Common myeloid progenitor, CD34-positive (primary cell): Measurements from ENCODE around the gene FRMD4A.

Source experiments
- CTCF ChIA-PET: fragments of 350-600 bp; sonication (Branson Sonifier 250); formaldehyde crosslinking; loops from one replicate; lab custom pipeline; 2021; ENCODE audit warnings: antibody characterized with exemption; lab: Charles Lee
- POLR2A ChIA-PET: fragments of 350-600 bp; sonication (Branson Sonifier 250); formaldehyde crosslinking; loops from one replicate; lab custom pipeline; 2021; ENCODE audit warnings: antibody characterized with exemption; lab: Charles Lee
- DNase-seq, 3 donors: peaks; one replicate each; pipeline versions ENCODE4 v3.0.0 to v3.0.0-alpha.2; 2013
- H3K27ac ChIP-seq, 2 experiments: 1 replicate in 1 of 2; 2 replicates in 1 of 2; pipeline ENCODE4 v1.7.0; 2013; ENCODE audit warnings: inconsistent platforms in 2 of 2, low read length in 2 of 2, mild to moderate bottlenecking in 2 of 2, low read depth in 1 of 2, moderate library complexity in 1 of 2; ENCODE audit not compliant: severe bottlenecking in 2 of 2, insufficient read depth in 1 of 2, poor library complexity in 1 of 2
- H3K27me3 ChIP-seq, 5 experiments: replicated peaks in 2 of 5; 1 replicate in 3 of 5; 2 replicates in 2 of 5; pipeline versions ENCODE4 v1.6.1 to v1.7.0; 2013; ENCODE audit warnings: low read length in 4 of 5, mild to moderate bottlenecking in 2 of 5, moderate library complexity in 2 of 5, inconsistent platforms in 1 of 5; ENCODE audit not compliant: insufficient read depth in 5 of 5, control insufficient read depth in 4 of 5
- H3K36me3 ChIP-seq, 4 experiments: 1 replicate in 2 of 4; 2 replicates in 2 of 4; pipeline versions ENCODE4 v1.6.1 to v1.7.0; 2013; ENCODE audit warnings: low read length in 3 of 4, control low read depth in 1 of 4, mild to moderate bottlenecking in 1 of 4; ENCODE audit not compliant: control insufficient read depth in 4 of 4, insufficient read depth in 4 of 4
- H3K4me1 ChIP-seq, 4 experiments: 1 replicate in 3 of 4; 2 replicates in 1 of 4; pipeline versions ENCODE4 v1.6.1 to v1.7.1; 2013; ENCODE audit warnings: low read length in 3 of 4, mild to moderate bottlenecking in 3 of 4, control low read depth in 1 of 4, inconsistent platforms in 1 of 4, moderate library complexity in 1 of 4; ENCODE audit not compliant: control insufficient read depth in 4 of 4, insufficient read depth in 4 of 4; ENCODE audit errors: control extremely low read depth in 1 of 4
- H3K4me3 ChIP-seq, 7 experiments: 1 replicate in 4 of 7; 2 replicates in 3 of 7; pipeline versions ENCODE4 v1.5.1 to v1.7.0; 2013; ENCODE audit warnings: mild to moderate bottlenecking in 7 of 7, low read length in 6 of 7, moderate library complexity in 6 of 7, inconsistent platforms in 2 of 7, low read depth in 2 of 7, control low read depth in 1 of 7; ENCODE audit not compliant: insufficient read depth in 4 of 7, control insufficient read depth in 1 of 7; ENCODE audit errors: extremely low read depth in 1 of 7
- H3K9me3 ChIP-seq, 5 experiments: 1 replicate in 4 of 5; 2 replicates in 1 of 5; pipeline versions ENCODE4 v1.6.1 to v1.7.1; 2013; ENCODE audit warnings: low read length in 4 of 5, mild to moderate bottlenecking in 2 of 5, inconsistent platforms in 1 of 5, low read depth in 1 of 5, moderate library complexity in 1 of 5; ENCODE audit not compliant: control insufficient read depth in 4 of 5, insufficient read depth in 2 of 5; ENCODE audit errors: control extremely low read depth in 1 of 5
- WGBS: methylation state at CpG from one replicate; pipeline ENCODE4 v1.1.5; 2013; ENCODE audit not compliant: insufficient coverage; 5-methylcytosine and 5-hydroxymethylcytosine counted together

The FRMD4A gene

GRCh38 chr10:13730956-13731355 lies 599.8 kb downstream of the FRMD4A start:
- ChIA-PET POLR2A (no interaction called here), CTCF (interaction anchor here (1.8 kb wide), 1 partner anchor 17 kb away, joined by 4 read pairs; no protein-coding TSS in a partner anchor)
- DNase-seq = no peak
- Histone ChIP-seq H3K36me3 (no peaks in the 10 kb centered on the region), H3K4me1 (no peaks in the 10 kb centered on the region), H3K27me3 (no peaks in the 10 kb centered on the region), H3K4me3 (no peak overlapping the region), H3K9me3 (no peaks in the 10 kb centered on the region), H3K27ac (no peak overlapping the region)
- 100% methylated on average over 5 of the region's 7 CpGs for WGBS

- Histone ChIP-seq H3K27ac (no peak overlapping the region), H3K4me3 (no peak overlapping the region), H3K27me3 (no peaks in the 10 kb centered on the region), H3K9me3 (no peaks in the 10 kb centered on the region), H3K36me3 (no peaks in the 10 kb centered on the region), H3K4me1 (no peaks in the 10 kb centered on the region)
- ChIA-PET POLR2A (no interaction called here), CTCF (no interaction called here)
- WGBS = 94% methylated on average over 9 of the region's 10 CpGs
- DNase-seq = no peak
Measured at GRCh38 chr10:13730306-13730652, 600.4 kb downstream of the FRMD4A start.

GRCh38 chr10:13729586-13730305 lies 601.0 kb downstream of the FRMD4A start:
- ChIA-PET POLR2A (no interaction called here), CTCF (no interaction called here)
- H3K9me3 ChIP-seq = no peaks in the 10 kb centered on the region
- H3K27me3 ChIP-seq = no peaks in the 10 kb centered on the region
- H3K27ac ChIP-seq = no peak overlapping the region
- H3K36me3 ChIP-seq = no peaks in the 10 kb centered on the region
- H3K4me3 ChIP-seq = no peak overlapping the region
- DNase-seq = no peak
- H3K4me1 ChIP-seq = no peaks in the 10 kb centered on the region
- WGBS = 97% methylated on average over 8 of the region's 11 CpGs

GRCh38 chr10:13728898-13729535 lies 601.7 kb downstream of the FRMD4A start:
- no peak for DNase-seq
- POLR2A ChIA-PET = no interaction called here
- H3K4me3 ChIP-seq = no peak overlapping the region
- H3K27me3 ChIP-seq = no peaks in the 10 kb centered on the region
- WGBS = 97% methylated on average over 20 of the region's 26 CpGs
- no peaks in the 10 kb centered on the region for H3K9me3 ChIP-seq
- no peak overlapping the region for H3K27ac ChIP-seq
- CTCF ChIA-PET = interaction anchor here (0.6 kb wide), 1 partner anchor 15 kb away, joined by 3 read pairs; no protein-coding TSS in a partner anchor
- H3K4me1 ChIP-seq = no peaks in the 10 kb centered on the region
- H3K36me3 ChIP-seq = no peaks in the 10 kb centered on the region

- Histone ChIP-seq H3K9me3 (no peaks in the 10 kb centered on the region), H3K27ac (no peak overlapping the region), H3K27me3 (no peaks in the 10 kb centered on the region), H3K4me1 (no peaks in the 10 kb centered on the region), H3K36me3 (no peaks in the 10 kb centered on the region), H3K4me3 (no peak overlapping the region)
- POLR2A ChIA-PET = no interaction called here
- CTCF ChIA-PET = no interaction called here
- WGBS = no CpG with 5 or more reads among the region's 4 CpGs
- DNase-seq = no peak
Measured at GRCh38 chr10:13725594-13725993, 605.1 kb downstream of the FRMD4A start.

GRCh38 chr10:13724484-13724883 lies 606.2 kb downstream of the FRMD4A start:
- H3K36me3 ChIP-seq = no peaks in the 10 kb centered on the region
- H3K4me1 ChIP-seq = peaks cover 0 to 4% (median 2%) of the 10 kb centered on the region in 4 experiments
- H3K27ac ChIP-seq = no peak overlapping the region
- H3K4me3 ChIP-seq = no peak overlapping the region
- H3K9me3 ChIP-seq = no peaks in the 10 kb centered on the region
- ChIA-PET POLR2A (no interaction called here), CTCF (interaction anchor here (0.7 to 1.5 kb wide), 2 partner anchors 19 to 20 kb away, joined by 3 read pairs; no protein-coding TSS in a partner anchor)
- WGBS = 100% methylated on average over 10 of the region's 10 CpGs
- no peak for DNase-seq
- H3K27me3 ChIP-seq = no peaks in the 10 kb centered on the region
